Skin of body (tissue), 2 donors: Measurements from ENCODE around the gene UNC45B. TPM values are rescaled to one million over a fixed set of nuclear protein-coding genes. Genes with fewer than 3 reads are reported as not detected.
"Not testable (repeated sequence)": the region's sequence is repeated elsewhere in the genome, so short reads cannot be mapped to it uniquely, and the experiment has no call there.

Source experiments
- DNase-seq: peaks from one replicate; lab custom pipeline; 2025; lab: John Stamatoyannopoulos, UW
- total RNA-seq: library from RNA; depleted of rRNA; stranded (reverse); fragments of >200 nt; gene quantifications from one replicate; pipeline ENCODE4 v1.2.3, GENCODE V29; 2014

The UNC45B gene
- total RNA-seq, 1 donor from 2014 or later: 13.3 TPM

DNA sequence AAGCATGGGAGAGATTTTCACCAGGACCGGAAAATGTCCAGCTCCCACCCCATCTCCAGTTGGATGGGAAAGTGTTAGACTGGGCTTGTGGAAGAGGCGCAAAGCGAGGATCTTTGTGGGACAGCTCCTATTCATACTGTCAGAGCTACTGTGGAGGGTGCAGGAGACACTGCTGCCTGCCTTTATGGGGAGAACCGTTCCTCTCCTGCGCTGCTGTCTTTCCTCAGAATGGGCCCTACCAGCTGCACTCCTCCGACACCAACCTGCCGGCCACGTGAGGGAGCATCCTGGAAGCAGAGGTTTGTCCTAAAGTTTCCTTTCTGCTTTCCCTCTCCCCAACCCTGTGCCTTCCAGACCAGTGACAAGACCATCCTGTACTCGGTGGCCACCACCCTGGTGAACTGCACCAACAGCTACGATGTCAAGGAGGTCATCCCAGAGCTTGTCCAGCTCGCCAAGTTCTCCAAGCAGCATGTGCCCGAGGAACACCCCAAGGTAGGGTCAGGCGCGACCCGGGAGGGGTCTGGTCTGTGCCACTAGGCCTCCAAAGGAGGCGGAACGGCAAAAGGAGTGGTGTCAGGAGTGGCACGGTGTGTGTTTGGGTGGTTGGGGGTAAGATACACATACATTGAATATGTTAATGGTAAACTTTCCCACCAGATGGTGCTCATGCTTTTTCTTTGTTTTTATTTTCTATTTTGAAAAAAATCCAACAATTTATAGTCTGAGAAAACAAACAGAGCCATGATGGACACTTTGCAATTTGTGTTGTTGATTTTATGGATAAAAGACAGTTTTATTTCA is 23.6 kb downstream of the UNC45B start:
- no peak for DNase-seq

DNA sequence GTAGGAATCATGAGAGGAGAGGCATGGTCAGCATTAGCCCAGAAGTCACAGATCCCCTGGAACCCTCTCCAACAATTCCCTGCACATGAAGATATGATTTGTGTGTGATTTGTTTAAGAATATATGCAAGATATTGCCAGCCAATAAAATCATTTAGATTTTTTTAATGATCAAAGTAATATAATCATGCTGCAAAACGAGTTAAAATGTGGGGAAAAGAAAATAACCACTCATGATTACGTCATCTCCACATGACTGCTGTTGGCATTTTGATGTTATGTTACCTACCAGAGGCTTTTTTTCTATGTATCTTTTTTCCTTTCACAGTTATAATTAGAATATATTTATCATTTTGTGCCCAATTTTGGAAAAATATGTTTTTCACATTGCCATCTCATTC is 24.2 kb downstream of the UNC45B start:
- no peak for DNase-seq

DNA sequence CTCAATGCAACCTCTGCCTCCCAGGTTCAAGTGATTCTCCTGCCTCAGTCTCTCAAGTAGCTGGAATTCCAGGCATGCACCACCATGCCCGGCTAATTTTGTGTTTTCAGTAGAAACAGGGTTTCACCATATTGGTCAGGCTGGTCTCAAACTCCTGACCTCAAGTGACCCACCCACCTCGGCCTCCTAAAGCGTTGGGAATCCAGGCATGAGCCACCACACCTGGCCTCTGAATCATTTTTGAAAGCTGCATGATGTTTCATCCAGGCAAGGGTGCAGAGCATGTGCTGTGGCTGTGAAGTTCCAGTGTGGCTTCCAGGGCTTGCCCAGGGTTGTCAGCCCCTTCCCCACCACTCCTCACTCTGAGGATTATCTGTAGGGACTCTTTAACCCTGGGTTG is 24.7 kb downstream of the UNC45B start:
- not testable (repeated sequence) for DNase-seq

DNA sequence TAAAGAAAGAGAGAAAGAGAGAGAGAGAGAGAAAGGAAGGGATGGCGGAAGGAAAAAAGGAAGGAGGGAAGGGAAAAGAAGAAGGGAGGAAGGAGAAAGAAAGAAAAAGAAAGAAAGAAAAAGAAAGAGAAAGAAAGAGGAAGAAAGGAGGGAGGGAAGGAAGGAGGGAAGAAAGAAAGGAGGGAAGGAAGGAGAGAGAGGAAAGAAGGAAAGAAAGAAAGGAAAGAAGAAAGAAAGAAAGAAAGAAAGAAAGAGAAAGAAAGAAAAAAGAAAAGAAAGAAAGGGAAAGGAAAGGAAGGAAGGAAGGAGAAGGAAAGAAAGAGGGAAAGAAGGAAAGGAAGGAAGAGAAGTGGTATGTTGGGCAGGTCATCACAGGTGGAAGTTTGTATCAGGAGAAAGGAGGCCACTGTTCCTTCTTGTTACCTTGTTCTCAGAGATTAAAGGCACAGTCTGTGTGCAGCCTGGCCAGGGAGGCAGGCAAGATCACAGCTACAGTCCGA is 27.3 kb downstream of the UNC45B start:
- no peak for DNase-seq

DNA sequence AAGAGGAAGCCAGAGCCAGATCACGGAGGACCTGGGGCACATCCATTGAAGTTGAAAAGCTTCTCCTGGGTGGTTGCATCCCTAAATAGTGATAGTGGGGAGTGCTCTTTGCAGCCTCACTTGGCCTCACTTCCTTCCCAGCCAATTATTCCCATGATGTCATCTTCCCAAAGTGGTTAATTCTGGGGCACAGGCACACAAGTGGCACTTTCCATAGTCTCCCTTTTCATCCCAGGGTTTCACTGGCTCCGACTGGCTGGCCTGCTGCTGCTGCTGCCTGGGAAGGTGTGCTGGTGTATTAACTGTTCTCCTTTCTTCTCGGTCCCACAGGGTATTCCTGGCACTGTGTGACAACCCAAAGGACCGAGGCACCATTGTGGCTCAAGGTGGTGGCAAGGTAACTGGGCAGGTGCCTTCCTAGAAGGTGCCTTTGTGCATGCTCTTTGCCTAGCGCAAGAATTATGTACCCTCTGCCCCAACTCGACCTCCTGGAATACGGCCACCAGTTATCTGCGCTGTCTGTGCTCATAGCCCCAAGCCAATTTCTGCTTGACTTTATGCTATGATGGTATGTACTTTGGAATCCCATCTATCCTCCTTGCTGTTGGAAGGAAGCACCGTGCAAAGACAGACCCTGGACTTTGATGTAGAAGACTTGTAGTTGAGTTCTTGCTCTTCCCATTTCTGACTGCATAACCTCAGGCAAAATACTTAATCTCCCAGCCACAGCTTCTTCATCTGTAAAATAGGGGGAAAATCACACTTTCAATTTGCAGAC is 28.2 kb downstream of the UNC45B start:
- DNase-seq: no peak

DNA sequence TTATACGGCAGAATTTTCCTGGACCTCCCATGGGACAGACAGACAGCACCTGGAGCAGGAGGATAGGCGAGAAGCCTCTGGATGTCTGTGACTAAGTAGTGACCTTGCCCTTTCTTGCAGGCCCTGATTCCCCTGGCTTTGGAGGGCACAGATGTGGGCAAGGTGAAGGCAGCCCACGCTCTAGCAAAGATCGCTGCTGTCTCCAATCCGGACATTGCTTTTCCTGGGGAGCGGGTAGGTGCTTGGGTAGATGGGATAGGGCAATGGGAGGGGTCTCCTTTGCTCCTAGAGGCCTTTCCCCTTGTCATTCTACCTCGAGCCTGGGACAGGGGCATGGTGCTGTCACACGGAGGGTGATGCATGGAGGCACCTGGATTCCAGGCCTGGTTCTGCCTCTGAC is 29.3 kb downstream of the UNC45B start:
- no peak for DNase-seq

DNA sequence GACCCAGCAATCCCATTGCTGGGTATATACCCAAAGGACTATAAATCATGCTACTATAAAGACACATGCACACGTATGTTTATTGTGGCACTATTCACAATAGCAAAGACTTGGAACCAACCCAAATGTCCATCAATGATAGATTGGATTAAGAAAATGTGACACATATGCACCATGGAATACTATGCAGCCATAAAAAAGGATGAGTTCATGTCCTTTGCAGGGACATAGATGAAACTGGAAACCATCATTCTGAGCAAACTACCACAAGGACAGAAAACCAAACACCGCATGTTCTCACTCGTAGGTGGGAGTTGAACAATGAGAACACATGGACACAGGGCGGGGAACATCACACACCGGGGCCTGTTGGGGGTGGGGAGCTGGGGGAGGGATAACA is 31.8 kb downstream of the UNC45B start:
- not testable (repeated sequence) for DNase-seq

DNA sequence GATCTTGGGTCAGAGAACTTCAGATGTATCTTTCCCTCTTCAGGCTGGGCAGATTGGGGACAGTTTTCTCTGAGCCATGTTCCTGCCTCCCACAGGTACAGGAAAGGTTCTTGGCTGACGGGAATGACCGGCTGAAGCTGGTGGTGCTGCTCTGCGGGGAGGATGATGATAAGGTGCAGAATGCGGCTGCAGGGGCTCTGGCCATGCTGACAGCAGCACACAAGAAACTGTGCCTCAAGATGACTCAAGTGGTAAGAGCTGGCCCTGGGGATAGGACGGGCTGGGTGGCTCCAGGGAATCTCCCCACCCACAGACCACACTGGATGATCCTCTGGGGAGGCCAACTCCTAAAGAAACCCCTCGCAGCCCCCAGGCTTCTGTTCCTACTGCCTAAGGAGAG is 35.7 kb downstream of the UNC45B start:
- no peak for DNase-seq

DNA sequence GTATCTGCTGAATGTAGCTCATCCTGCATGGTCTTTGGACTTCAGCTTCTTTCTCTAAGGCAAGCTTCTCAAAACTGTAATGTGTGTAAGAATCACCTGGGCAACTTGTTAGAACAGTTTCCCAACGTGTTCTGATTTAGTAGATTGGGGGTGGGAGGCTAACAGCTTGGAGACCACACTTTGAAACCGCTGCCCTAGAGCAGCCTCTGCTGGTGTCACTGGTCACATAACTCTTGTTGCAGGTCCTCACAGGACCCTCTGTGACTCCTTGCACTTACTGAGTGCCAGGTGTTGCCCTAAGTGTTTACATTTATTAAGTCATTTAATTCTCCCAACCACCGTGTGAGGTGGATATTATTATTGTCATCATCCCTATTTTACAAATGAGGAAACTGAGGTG is 36.7 kb downstream of the UNC45B start:
- DNase-seq: no peak

DNA sequence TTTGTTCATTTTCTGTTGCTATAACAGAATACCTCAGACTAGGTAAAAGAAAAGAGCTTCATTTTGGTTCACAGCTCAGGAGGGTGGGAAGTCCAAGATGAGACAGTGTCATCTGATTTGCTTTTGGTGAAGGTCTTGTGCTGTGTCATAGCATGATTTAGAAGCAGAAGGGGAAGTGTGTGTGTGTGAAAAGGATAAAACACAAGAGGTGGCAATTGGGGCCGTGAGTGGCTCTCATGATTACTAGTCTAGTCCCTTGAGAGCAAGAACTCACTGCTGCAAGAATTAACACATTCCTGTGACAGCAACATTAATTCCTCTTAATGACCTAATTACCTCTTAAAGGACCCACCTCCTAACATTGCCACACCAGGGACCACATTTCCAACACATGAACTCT is 38.2 kb downstream of the UNC45B start:
- DNase-seq: no peak

DNA sequence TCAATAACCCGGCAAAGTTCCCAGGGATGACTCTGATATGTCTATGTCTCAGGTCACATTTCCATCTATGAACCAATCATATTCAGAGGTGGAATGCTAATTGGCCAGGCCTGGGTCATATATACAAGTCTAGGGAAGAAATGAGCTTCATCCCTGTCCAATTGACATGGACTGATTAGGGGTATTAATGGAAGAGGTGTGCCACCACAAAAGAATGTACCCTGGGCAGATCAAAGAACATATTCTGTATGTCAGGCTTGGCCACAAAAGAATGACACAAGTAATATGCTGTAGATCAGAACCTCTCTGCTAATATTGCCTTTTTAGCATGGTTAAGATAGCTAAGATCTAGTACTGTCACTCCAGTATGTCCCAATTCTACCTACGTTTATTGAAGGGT is 39.9 kb downstream of the UNC45B start:
- DNase-seq: no peak

DNA sequence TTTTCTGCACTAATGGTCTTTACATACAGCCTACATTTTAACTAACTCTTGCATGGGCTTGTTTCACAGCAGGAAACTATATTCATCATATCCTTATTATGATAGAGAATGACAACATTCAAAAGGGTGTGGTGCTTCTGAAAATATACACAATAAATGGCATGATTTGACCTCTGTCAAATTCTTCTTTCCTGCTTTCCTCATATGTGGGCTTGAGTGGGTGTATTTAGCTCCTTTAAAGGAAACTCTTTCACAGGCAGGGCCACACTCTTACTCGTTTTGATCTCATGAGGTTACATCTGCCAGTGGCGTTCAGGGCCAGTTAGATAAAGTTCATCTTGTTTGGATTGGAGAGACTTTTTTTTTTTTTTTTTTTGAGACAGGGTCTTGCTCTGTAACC is 40.5 kb downstream of the UNC45B start:
- DNase-seq: no peak

DNA sequence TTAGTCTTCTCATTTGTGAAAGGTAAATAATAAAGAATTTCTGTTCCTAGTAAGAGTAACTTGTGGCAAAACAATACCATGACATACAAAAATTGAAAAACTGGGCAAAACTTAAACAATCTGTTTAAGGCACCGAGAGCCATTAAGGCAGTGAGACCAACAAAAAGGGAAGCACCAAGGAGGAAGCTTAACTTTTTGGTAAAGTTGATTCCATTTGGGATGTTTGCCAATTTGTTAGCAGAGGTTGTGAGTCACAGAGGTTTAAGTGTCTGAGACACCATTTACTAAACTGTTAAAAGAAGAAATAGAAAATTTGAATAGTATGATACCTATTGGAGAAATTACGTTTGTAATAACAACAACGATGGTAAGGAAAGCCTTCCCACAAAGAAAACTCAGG is 41.7 kb downstream of the UNC45B start:
- DNase-seq: no peak

DNA sequence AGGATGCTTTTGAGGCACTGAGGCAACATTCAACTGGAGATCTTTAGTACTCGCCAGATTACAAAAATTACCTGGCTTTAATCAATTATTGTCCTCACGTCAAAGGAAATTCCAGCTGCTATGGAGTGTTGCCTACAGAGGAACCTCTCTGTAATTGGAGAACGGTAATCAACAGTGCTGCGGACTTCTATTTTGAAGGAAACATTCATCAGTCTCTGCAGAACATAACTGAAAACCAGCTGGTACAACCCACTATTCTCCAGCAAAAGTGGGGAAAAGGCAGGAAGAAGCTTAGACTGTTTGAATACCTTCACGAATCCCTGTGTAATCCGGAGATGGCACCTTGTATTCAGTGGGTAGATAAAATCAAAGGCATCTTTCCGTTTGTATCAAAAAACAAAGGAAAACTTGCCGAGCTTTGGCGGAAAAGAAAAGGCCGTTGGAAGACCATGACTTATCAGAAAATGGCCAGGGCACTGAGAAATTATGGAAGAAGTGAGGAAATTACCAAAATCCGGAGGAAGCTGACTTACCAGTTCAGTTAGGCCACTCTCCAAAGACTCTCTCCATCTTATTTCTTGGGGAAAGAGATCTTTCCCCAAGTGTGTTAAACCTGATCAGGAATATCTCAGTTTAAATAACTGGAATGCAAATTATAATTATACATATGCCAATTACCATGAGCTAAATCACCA is 43.5 kb downstream of the UNC45B start:
- no peak for DNase-seq

DNA sequence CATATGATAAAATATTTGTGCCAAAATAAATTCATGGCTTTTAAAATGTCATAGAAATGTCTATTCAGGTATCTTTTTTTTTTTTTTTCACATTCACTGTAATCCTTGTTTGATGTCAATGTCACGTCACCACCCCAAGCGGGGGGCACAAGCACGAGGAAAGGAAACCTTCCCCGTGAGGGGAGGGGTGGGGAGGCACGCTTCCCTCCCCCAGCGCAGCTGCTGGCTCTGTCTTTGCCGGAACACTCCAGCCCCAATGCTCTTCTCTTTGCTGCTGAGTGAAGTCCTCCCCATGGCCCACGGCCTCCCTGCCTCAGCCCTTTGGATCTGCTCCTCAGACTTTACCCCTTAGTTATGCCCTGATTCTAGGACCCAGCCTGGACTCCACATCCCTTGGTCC is 45.1 kb downstream of the UNC45B start:
- DNase-seq: no peak

DNA sequence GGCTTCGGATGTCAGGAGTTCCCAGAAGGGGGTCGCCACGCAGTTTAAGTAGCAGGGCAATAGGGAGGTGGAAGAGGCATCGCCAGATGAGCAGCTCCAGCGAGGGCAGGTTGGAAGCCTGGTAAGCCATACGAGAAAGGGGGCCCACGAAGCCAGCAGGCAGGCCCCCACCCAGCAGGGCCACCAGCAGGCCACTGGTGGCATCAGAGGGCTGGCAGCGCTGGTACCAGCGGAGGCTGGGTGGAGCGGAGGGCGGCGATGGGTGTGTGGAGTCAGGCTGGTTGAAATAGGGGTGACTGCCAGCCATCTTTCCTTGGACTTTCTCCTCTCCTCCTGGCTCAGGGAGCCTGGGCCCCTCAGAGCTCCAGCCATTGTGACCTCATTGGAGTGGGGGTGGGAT is 46.4 kb downstream of the UNC45B start, which contains the start of gene SLC35G3:
TSS of gene SLC35G3 (minus strand) at position 393 of the 400 bp plus-strand sequence. CDS start at position 307, 86 bp downstream.
- not testable (repeated sequence) for DNase-seq

DNA sequence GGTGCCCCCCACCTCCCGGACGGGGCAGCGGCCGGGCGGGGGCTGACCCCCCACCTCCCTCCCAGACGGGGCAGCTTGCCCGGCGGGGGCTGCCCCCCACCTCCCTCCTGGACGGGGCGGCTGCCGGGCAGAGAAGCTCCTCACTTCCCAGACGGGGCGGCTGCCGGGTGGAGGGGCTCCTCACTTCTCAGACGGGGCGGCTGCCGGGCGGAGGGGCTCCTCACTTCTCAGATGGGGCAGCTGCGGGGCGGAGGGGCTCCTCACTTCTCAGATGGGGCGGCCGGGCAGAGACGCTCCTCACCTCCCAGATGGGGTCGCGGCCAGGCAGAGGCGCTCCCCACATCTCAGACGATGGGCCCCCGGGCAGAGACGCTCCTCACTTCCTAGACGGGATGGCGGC is 47.4 kb downstream of the UNC45B start:
- not testable (repeated sequence) for DNase-seq

DNA sequence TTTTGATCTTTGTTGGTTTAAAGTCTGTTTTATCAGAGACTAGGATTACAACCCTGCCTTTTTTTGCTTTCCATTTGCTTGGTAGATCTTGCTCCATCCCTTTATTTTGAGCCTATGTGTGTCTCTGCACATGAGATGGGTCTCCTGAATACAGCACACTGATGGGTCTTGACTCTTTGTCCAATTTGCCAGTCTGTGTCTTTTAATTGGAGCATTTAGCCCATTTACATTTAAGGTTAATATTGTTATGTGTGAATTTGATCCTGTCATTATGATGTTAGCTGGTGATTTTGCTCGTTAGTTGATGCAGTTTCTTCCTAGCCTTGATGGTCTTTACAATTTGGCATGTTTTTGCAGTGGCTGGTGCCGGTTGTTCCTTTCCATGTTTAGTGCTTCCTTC is 55.0 kb downstream of the UNC45B start:
- not testable (repeated sequence) for DNase-seq

DNA sequence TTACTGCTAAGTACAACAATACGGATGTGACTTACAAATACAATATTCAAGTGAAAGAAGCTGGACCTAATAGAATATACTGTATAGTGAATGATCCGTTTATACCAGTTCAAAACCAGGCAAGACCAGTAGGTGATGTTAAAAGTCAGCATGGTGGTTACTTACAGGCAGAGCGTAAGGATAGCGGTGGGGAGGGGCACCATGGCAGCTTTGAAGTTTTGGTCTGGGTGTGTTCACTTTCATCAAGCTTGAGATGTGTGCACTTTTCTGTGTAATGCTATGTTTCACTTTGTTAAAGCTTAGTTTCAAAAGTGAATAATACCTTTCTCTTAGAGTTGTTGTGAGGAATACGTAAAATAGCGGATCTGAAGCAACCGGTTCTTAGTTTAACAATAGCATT is 63.1 kb downstream of the UNC45B start:
- no peak for DNase-seq

DNA sequence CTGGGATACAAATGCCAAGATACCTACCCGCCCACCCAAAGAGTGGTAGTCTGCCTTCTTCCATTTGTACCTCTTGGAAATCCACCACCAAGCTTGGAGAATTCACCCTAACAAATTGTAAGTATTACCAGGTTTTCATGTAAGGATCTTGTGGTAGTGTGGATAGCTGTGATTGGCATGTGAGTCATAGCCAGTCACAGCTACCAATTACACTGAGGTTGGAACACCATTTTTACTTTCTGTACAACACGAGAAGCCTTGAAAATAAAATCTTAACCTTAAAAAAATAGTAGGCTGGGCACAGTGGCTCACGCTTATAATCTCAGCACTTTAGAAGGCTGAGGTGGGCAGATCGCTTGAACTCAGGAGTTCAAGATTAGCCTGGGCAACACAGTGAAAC is 65.1 kb downstream of the UNC45B start:
- no peak for DNase-seq

DNA sequence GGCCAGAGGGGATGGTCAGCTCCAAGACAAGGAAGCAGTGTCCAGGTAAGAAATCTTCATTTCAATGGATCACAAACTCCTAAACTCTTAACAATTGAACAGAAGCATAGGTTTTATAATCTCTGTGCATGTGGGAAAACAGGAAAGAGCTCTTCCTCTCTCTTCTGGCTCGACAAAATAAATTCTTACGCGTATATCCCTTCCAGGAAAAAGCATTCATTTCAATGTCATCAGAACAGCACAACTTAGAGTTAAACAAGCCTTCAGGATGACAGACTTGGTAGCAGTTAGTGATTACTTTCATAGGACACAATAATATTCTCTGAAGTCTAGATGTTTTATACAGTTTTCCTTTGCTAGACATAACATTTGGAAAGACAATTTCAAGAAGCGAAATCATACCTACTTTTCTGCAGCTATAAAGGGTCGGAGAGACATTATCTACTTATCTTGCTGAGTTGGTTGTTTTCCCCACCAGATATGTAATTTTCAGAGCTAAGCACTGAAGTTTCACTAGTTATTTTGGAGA is 65.9 kb downstream of the UNC45B start:
- DNase-seq: no peak

DNA sequence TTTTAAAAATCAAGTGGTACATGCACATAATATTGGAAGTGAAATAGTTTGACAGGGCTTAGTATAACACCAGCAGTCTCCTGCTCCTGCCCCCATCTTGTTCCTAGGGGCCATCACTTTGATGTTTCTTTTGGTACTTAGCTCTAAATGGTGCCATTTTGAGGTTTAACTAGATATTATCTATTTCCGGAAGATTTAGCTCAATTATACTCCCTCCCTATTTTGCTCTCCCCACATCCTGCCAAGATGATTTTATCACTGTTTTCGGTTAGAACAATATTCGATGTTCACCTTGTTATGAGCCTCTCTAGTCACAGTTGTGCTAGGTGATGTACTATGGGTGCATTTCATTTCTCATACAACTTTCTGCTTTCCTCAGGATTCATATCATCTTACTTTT is 66.6 kb downstream of the UNC45B start:
- no peak for DNase-seq
